HG02798 (cell line): ENCODE data around the gene CENPS.
A peak's percentile ranks its signal among the peaks of the same experiment; 100 is the strongest.
"Not testable (repeated sequence)": the region's sequence is repeated elsewhere in the genome, so short reads cannot be mapped to it uniquely, and the experiment has no call there.

Source experiments
- ATAC-seq: cut with Tn5 transposase; IDR thresholded peaks from one replicate; pipeline ENCODE4 v1.9.1; 2021; ENCODE audit warnings: mild to moderate bottlenecking; ENCODE audit not compliant: unreplicated experiment, poor library complexity

CENPS gene

GRCh38 chr1:10430216-10431069, at the start of gene CENPS:
CENPS (plus strand) TSS chr1:10430433; CDS start chr1:10430518, 85 bp downstream.
- ATAC-seq, result peak; percentile 89

GRCh38 chr1:10380594-10381275, 49.5 kb upstream of the CENPS start:
- no peak for ATAC-seq

- ATAC-seq, result no peak
Observed at GRCh38 chr1:10383630-10384029, 46.6 kb upstream of the CENPS start.

DNA sequence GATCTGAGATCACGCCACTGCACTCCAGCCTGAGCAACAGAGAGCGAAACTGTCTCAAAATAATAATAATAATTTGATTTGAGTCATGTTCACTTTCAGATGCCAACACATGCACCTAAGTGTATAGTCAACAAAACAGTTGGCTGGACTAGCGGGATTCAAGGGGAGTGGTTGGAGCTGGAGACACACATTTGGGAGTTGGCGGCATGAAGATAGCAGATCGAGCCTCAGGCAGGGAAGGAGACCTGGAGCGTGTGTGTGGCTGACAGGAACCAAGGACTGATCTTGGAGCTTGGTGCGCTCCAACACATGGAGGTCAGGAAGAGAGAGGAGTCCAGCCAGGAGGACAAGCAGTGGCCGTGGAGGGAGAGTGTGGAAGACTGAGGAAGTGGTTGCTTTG, 46.0 kb upstream of the CENPS start:
- no peak for ATAC-seq

- ATAC-seq, result no peak
Observed at GRCh38 chr1:10386761-10387676, 43.2 kb upstream of the CENPS start.

DNA sequence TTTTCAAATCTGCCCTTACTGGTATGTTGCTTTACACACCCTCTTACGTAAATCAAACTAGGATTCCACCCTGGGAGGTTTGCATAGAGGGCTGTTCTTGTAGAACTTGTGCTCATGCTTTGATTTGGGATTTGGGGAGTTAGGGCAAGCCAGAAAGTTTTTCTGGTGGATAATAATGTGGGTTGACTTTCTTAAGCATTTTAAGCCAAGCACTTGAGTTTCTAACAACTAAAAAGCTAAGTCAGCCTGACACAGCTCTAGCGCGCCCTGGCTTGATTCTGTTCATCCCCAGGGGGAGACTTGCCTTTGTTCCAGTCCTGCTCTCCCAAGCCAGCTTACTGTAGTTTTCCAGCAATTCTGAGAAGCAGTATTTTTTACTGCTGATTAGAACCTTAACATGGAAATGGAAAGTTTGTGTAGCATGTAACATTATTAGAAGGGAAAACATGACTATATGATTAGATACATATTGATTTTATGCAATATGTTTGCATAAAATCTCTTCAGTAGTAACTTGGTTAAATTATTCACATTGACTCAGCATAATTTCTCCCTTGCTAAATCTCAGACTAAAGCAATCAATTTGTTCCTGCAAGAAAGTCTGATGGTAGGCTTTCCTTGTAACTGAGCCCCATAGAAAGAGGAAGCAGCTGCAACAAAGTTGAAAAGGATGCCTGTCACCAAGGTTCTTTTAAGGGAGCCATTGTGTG, 42.4 kb upstream of the CENPS start:
- ATAC-seq, result no peak

- no peak for ATAC-seq
Observed at GRCh38 chr1:10388387-10388715, 41.9 kb upstream of the CENPS start.

DNA sequence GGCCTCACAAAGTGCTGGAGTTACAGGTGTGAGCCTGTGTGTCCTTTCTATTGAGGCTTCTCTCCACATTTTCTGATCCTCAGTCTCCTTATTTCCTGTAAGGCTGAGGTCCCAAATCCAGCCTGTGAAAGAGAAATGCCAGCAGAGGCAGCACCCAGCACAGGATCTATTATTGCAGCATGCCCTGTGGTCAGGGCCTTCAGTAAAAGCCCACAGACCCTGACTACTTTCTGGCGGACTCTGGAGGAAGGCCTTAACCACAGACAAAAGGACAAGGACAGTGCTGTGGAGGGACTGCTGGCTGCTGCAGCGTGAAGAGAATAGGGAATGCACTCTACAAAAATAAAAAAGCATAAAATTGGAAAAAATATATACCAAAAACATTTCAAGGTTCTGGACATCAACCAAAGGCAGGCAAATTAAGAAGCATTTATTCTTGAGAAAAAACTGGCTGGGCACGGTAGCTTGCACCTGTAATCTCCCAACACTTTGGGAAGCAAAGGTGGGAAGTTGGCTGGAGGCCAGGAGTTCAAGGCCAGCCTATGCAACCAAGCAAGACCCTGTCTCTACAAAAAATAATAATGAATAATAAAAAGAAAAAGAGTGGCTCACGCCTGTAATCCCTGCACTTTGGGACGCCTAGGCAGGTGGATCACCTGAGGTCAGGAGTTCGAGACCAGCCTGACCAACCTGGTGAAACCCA, 40.8 kb upstream of the CENPS start:
- no peak for ATAC-seq

DNA sequence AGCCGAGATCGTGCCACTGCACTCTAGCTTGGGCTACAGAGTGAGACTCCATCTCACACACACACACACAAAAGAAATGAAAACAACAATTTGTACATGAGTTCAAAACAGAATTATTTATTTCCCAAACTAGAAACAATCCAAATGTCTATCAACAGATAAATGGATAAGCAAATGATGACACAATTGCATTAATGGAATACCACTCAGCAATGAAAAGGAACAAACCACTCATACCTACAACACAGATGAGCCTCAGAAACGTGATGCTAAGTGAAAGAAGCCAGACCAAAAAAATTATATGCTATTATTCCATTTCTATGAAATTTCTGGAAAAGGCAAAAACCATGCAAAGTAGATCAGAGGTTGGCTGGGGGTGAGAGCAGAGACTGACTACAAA, 33.4 kb upstream of the CENPS start:
- ATAC-seq, result no peak

- ATAC-seq, result no peak
Observed at GRCh38 chr1:10398278-10398733, 31.9 kb upstream of the CENPS start.

- ATAC-seq, result peak; percentile 95
Observed at GRCh38 chr1:10398734-10399443, 31.3 kb upstream of the CENPS start, which contains the start of gene PGD. PGD (plus strand) TSS chr1:10399064; CDS start chr1:10399118, 54 bp downstream.

- ATAC-seq, result no peak
Observed at GRCh38 chr1:10399444-10399941, 30.7 kb upstream of the CENPS start.

- no peak for ATAC-seq
Observed at GRCh38 chr1:10400013-10400412, 30.2 kb upstream of the CENPS start.

DNA sequence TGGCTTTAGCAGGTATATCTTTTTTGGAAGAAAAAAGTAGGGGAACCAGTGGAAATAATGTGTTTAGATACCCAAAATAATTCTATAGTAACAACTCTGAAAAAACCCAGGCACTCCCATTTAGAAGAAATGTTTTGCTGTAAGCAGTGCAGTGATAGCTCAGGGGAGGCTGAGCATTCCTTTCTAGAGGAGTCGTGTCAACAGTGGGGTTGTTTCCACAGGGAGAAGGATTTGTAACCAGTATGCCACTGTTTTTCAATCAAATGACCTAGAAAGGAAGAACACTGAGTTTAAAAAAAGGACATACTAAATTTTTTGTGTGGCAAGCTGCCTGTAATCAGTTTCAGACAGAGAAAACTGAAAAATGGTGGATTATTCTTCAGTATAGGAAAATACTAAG, 29.0 kb upstream of the CENPS start:
- ATAC-seq, result no peak

DNA sequence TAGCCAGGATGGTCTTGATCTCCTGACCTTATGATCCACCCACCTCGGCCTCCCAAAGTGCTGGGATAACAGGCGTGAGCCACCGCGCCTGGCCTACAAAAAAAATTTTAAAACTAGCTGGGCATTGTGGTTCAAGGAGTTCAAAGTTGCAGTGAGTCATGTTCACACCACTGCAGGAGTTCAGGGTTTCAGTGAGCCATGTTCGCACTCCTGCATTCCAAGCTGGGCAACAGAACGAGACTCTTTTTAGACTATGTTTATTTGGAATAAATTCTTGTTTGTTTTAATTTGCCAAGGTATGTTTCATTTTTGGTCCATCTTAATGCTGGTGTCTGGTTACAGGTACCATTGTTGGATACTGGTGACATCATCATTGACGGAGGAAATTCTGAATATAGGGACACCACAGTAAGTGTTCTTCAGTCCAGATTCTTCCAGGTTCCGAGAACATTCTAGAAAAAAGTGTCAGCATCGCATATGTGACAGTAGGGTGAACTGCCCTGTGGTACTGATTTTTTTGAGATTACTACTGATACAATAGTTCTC, 27.4 kb upstream of the CENPS start:
- ATAC-seq, result no peak

DNA sequence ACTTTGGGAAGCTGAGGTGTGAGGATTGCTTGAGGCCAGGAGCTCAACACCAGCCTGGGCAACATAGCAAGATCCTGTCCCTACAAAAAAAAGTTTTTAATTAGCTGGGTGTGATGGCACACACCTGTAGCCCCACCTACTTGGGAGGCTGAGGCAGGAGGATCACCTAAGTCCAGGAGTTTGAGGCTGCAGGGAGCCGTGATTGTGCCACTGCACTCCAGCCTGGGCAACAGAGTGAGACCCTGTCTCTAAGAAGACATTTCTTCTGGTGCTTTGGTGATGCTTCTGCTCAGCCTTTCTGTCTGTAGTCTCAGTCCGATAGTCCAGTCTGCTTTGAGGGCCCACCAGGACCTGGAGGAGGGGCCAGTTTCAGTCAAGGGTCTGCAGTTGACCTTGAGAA, 23.0 kb upstream of the CENPS start:
- ATAC-seq, result no peak

DNA sequence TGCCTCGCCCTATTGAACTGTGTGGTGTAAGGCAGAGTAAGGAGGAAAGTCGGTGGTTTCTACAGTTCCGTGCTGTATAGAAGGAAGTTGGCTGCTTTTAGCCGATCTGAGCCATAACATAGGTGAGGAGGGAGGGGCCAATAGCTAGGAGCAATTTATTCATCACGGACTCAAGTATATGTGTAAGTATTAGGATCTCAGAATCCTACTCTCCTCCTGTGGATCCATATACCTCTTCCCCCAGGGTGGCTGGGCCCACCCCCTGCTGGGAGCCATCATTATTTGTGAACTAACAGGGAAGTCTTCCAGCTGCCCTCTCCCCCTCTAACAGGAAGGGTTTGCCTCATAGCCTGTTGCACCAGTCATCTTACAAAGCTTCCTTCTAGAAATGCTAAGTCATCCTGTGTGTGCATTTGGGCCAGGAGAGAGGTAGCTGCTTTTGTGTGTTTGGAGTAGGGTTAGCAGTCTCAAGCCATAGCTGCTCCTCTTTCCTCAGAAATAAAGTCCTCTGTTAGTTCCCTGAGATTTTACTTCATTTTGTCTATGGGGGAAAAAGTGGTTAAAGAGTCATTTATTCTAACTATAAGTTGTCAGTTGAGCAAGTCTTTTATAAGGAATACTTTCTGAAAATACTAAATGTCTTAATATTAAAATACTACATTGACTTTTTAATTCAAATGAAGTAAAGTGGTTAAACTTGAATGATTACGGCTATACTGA, 14.9 kb upstream of the CENPS start:
- no peak for ATAC-seq

DNA sequence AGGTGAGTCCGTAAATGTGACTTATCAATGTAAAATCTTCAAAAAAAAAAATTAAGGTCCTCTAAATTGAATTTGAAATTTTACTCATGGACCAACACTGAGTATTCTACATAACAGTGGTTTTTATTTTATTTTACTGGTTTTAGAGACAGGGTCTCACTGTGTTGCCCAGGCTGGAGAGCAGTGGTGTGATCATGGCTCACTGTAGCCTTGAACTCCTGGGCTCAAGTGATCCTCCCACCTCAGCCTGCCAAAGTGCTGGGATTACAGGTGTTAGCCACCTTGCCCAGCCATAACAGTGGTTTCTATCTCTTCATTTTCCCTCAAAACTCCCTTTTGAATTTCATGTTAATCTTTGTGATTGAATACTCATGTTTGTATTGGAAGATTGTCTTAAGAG, 14.3 kb upstream of the CENPS start:
- ATAC-seq, result not testable (repeated sequence)
